Keratinocyte (primary cell): Measurements from ENCODE around the gene HAND2. TPM values are rescaled to one million over a fixed set of nuclear protein-coding genes. Genes with fewer than 3 reads are reported as not detected.

ENCODE experiments used
- DNase-seq: peaks from one replicate; pipeline ENCODE4 v3.0.0-alpha.2; 2011; ENCODE audit warnings: low read depth, missing footprints, low spot score
- FAIRE-seq: peaks from 2 replicates; lab custom pipeline; 2011; peaks lifted over from hg19 to GRCh38; lab: Jason Lieb, UNC
- H2AFZ ChIP-seq: 2 replicates; pipeline ENCODE4 v1.6.0; 2012; ENCODE audit warnings: low read length, control low read depth, inconsistent platforms; ENCODE audit not compliant: control insufficient read depth
- H3K27ac ChIP-seq: 2 replicates; pipeline ENCODE4 v1.5.1; 2011; ENCODE audit warnings: low read length; ENCODE audit not compliant: control insufficient read depth, insufficient read depth
- H3K27me3 ChIP-seq: 3 replicates; pipeline ENCODE4 v1.6.0; 2011; ENCODE audit warnings: low read length; ENCODE audit not compliant: control insufficient read depth, insufficient read depth; ENCODE audit errors: extremely low read depth
- H3K36me3 ChIP-seq, 2 experiments: 2 replicates in 1 of 2; 3 replicates in 1 of 2; pipeline ENCODE4 v1.5.1; 2011; ENCODE audit warnings: low read length in 2 of 2, mild to moderate bottlenecking in 1 of 2; ENCODE audit not compliant: control insufficient read depth in 2 of 2, insufficient read depth in 2 of 2; ENCODE audit errors: extremely low read depth in 1 of 2
- H3K4me1 ChIP-seq: 3 replicates; pipeline ENCODE4 v1.5.1; 2011; ENCODE audit warnings: low read length; ENCODE audit not compliant: control insufficient read depth, insufficient read depth; ENCODE audit errors: extremely low read depth
- H3K4me2 ChIP-seq: 3 replicates; pipeline ENCODE4 v1.6.0; 2011; ENCODE audit warnings: low read depth, low read length; ENCODE audit not compliant: control insufficient read depth, insufficient read depth; ENCODE audit errors: extremely low read depth
- H3K4me3 ChIP-seq, 3 experiments: fragments of 200-600 bp in 1 of 3; sonication (generic) in 1 of 3; 2 replicates in 2 of 3; 3 replicates in 1 of 3; pipeline ENCODE4 v1.5.1; 2011 to 2016; ENCODE audit warnings: low read length in 3 of 3, mild to moderate bottlenecking in 3 of 3, control low read depth in 2 of 3, inconsistent platforms in 1 of 3, low read depth in 1 of 3, mixed read lengths in 1 of 3, mixed run types in 1 of 3, moderate library complexity in 1 of 3; ENCODE audit not compliant: control insufficient read depth in 2 of 3, insufficient read depth in 2 of 3; ENCODE audit errors: extremely low read depth in 1 of 3
- H3K79me2 ChIP-seq: 2 replicates; pipeline ENCODE4 v1.6.0; 2012; ENCODE audit warnings: low read length; ENCODE audit not compliant: control insufficient read depth, insufficient read depth
- H3K9ac ChIP-seq: 3 replicates; pipeline ENCODE4 v1.6.0; 2011; ENCODE audit warnings: low read length; ENCODE audit not compliant: control insufficient read depth, insufficient read depth; ENCODE audit errors: extremely low read depth
- H3K9me1 ChIP-seq: 3 replicates; pipeline ENCODE4 v1.6.0; 2011; ENCODE audit warnings: low read length; ENCODE audit not compliant: control insufficient read depth, insufficient read depth; ENCODE audit errors: extremely low read depth
- H3K9me3 ChIP-seq: 2 replicates; pipeline ENCODE4 v1.5.1; 2012; ENCODE audit warnings: low read depth, low read length; ENCODE audit not compliant: control insufficient read depth
- H4K20me1 ChIP-seq: 3 replicates; pipeline ENCODE4 v1.6.0; 2011; ENCODE audit warnings: low read length; ENCODE audit not compliant: control insufficient read depth, insufficient read depth; ENCODE audit errors: extremely low read depth
- EZH2 ChIP-seq: IDR thresholded peaks from one replicate; pipeline ENCODE4 v1.6.1; 2012; ENCODE audit warnings: inconsistent platforms, mild to moderate bottlenecking, low read length, moderate library complexity
- dilution Hi-C: fragments of 300-500 bp; cut with MboI; formaldehyde crosslinking; loops from one replicate; pipeline ENCODE4 v1.7.0; 2020; ENCODE audit warnings: low sequenced_read_pairs; ENCODE audit not compliant: extremely low pct_ligation_motif_present
- polyA plus RNA-seq, 5 experiments: library from polyadenylated mRNA; depleted of rRNA in 3 of 5; stranded (reverse) in 3 of 5; stranded (forward) in 1 of 5; unstranded in 1 of 5; fragments of >200 nt; gene quantifications; 1 replicate in 1 of 5; 2 replicates in 3 of 5; 3 replicates in 1 of 5; pipeline versions ENCODE4 v1.2.1 to v1.2.3, GENCODE V29; 2011 to 2012; ENCODE audit warnings: missing spikeins in 2 of 5, low read depth in 1 of 5, low replicate concordance in 1 of 5
- TF ChIP-seq, protein P1 (sequence below), 3 experiments: IDR thresholded peaks in 1 of 3; conservative IDR thresholded peaks in 1 of 3; optimal IDR thresholded peaks in 1 of 3; 2 replicates in 2 of 3; 3 replicates in 1 of 3; pipeline versions ENCODE3 to v1.5.1; 2011; ENCODE audit warnings: low read length in 3 of 3, mild to moderate bottlenecking in 3 of 3, moderate library complexity in 2 of 3, control low read depth in 1 of 3, inconsistent platforms in 1 of 3; ENCODE audit not compliant: insufficient read depth in 2 of 3; ENCODE audit errors: extremely low read depth in 1 of 3

HAND2 gene
- polyA plus RNA-seq, 1 donor (not counting 4 experiments of a cell fraction or from before 2014, with no cell fraction given) = not detected

DNA sequence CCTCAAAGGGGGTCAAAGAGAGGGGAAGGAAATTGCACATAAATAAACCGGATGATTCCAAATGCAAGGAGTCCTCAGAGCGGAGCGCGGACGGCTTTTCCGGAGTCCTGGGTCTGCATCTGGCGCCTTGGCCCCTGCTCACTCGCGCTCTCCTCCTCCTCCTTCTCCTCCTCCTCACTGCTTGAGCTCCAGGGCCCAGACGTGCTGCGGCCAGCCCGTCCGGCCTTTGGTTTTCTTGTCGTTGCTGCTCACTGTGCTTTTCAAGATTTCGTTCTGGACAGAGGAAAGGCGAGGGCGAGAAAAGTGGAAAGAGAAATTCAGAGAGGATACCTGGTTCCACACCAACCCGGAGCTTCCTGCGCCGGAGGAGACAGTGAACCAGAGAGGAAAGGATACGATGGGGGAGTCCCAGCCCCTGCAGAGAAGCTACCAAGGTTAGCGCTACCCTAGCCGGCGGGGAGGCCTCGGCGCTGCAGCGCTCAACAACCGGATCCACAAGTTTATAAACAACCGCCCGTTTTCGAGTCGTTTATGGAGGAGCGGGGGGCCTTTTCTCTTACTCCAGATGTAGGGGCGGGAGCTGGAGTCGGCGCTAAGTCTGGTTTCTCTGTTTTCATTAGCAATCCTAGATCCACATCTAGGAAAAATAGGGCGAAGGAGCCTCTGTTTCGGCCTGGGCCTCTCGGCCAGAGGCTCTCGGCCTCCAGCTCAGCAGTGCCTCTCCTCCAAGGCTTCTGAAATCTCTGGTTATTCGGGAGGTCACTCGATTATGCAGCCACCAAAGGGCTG is 2.7 kb downstream of the HAND2 start:
- Histone ChIP-seq H3K9me3 (peaks cover 10% of the 10 kb centered on the region), H3K27me3 (peaks cover 99% of the 10 kb centered on the region), H2AFZ (no peak overlapping the region), H3K9me1 (no peaks in the 10 kb centered on the region), H3K27ac (no peak overlapping the region), H3K4me2 (no peak overlapping the region), H3K36me3 (no peaks in the 10 kb centered on the region), H4K20me1 (peaks cover 3% of the 10 kb centered on the region), H3K9ac (no peak overlapping the region), H3K79me2 (no peaks in the 10 kb centered on the region), H3K4me3 (no peak overlapping the region), H3K4me1 (peaks cover 2% of the 10 kb centered on the region)
- no peak for DNase-seq
- no peak for FAIRE-seq
- TF ChIP-seq, protein P1, sequence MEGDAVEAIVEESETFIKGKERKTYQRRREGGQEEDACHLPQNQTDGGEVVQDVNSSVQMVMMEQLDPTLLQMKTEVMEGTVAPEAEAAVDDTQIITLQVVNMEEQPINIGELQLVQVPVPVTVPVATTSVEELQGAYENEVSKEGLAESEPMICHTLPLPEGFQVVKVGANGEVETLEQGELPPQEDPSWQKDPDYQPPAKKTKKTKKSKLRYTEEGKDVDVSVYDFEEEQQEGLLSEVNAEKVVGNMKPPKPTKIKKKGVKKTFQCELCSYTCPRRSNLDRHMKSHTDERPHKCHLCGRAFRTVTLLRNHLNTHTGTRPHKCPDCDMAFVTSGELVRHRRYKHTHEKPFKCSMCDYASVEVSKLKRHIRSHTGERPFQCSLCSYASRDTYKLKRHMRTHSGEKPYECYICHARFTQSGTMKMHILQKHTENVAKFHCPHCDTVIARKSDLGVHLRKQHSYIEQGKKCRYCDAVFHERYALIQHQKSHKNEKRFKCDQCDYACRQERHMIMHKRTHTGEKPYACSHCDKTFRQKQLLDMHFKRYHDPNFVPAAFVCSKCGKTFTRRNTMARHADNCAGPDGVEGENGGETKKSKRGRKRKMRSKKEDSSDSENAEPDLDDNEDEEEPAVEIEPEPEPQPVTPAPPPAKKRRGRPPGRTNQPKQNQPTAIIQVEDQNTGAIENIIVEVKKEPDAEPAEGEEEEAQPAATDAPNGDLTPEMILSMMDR (optimal IDR thresholded peaks at IDR 0.05 in 1 of 3, IDR thresholded peaks at IDR 0.05 in 1 of 3, conservative IDR thresholded peaks at IDR 0.05 in 1 of 3; ENCODE audit: extremely low read depth in 1 of 3, insufficient read depth in 2 of 3, low read length in 3 of 3) = no peak
- TF ChIP-seq EZH2 = peak; percentile 9
- dilution Hi-C loops = no loop called here

DNA sequence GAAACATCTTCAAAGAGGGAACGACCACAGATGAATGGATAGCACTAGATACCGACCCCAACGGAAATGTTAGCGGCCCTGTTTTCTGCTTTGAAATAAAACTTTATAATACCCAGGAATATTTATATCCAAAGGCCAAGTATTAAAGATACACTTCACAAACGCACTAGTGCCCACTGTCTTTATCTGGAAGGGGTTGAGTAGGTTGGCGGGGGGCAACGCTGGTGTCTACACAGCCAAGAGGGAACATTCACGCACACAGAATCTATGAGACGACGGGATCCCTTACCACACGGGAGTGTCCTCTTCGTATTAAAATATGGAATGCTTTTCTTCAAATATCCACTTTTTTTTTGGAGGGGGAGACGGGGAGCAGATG is 3.3 kb downstream of the HAND2 start:
- Histone ChIP-seq H3K4me2 (no peak overlapping the region), H3K4me1 (peaks cover 3% of the 10 kb centered on the region), H3K27me3 (peaks cover 99% of the 10 kb centered on the region), H3K4me3 (no peak overlapping the region), H3K9me1 (no peaks in the 10 kb centered on the region), H3K9me3 (peaks cover 10% of the 10 kb centered on the region), H3K36me3 (no peaks in the 10 kb centered on the region), H3K27ac (no peak overlapping the region), H4K20me1 (peaks cover 3% of the 10 kb centered on the region), H3K9ac (no peak overlapping the region), H2AFZ (no peak overlapping the region), H3K79me2 (no peaks in the 10 kb centered on the region)
- dilution Hi-C loops = no loop called here
- no peak for DNase-seq
- no peak for TF ChIP-seq EZH2
- TF ChIP-seq, protein P1 (optimal IDR thresholded peaks at IDR 0.05 in 1 of 3, IDR thresholded peaks at IDR 0.05 in 1 of 3, conservative IDR thresholded peaks at IDR 0.05 in 1 of 3; ENCODE audit: extremely low read depth in 1 of 3, insufficient read depth in 2 of 3, low read length in 3 of 3) = no peak
- no peak for FAIRE-seq
